ENCODE results near the gene TTC7B.

TTC7B gene

DNA sequence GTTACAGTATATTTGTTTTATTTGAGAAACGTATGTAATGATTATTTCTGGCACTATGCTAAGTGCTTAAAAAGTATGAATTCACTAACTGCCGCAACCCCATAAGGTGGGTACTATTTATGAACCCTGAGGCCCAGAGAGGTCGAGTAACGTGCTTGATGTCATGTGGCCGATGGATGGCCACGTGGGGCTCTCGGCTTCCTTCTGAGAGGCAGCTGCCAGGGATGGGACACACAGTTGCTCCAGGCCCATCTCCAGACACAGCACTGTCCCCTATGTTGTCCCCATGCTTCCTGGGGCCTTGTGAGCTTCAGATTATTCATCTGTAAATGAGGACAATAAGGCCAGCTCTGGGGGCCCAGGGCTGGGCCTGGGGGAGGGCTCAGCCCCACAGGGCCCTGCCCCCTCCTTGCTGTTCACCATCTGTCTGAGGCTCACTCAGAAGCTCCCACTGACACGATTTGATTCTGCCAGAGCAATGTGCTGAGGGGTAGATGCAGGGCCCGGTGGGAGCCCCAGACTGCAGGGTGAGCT is 304.4 kb downstream of the TTC7B start:
- DNase-seq (ENCODE audit: low read depth), result no peak
- no peak overlapping the region for H3K4me3 ChIP-seq (ENCODE audit: low read depth, low read length)
- TF ChIP-seq, protein P1, sequence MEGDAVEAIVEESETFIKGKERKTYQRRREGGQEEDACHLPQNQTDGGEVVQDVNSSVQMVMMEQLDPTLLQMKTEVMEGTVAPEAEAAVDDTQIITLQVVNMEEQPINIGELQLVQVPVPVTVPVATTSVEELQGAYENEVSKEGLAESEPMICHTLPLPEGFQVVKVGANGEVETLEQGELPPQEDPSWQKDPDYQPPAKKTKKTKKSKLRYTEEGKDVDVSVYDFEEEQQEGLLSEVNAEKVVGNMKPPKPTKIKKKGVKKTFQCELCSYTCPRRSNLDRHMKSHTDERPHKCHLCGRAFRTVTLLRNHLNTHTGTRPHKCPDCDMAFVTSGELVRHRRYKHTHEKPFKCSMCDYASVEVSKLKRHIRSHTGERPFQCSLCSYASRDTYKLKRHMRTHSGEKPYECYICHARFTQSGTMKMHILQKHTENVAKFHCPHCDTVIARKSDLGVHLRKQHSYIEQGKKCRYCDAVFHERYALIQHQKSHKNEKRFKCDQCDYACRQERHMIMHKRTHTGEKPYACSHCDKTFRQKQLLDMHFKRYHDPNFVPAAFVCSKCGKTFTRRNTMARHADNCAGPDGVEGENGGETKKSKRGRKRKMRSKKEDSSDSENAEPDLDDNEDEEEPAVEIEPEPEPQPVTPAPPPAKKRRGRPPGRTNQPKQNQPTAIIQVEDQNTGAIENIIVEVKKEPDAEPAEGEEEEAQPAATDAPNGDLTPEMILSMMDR (IDR thresholded peaks at IDR 0.05; ENCODE audit: insufficient read depth, low read depth, low read length, missing control alignments), result no peak

DNA sequence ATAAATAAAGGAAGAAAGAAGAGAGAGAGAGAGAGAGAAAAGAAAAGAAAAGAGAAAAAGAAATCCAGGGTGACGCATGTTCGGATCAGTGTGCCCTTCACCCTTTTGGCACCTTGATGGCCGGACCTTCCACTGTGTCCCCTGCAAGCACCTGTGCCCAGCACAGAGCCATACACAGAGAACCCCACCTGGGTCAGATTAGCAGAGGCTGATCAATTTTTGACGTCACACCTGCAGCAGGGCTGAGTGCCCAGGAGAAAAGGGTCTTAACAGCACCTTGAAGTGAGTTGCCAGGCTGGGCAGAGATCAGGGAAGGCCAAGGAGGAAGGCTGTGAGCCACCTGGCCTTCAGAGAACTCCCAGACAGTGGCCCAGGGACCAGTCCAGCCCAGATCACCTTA is 305.0 kb downstream of the TTC7B start:
- TF ChIP-seq, protein P1 (IDR thresholded peaks at IDR 0.05; ENCODE audit: insufficient read depth, low read depth, low read length, missing control alignments), result no peak
- H3K4me3 ChIP-seq (ENCODE audit: low read depth, low read length), result no peak overlapping the region
- no peak for DNase-seq (ENCODE audit: low read depth)

DNA sequence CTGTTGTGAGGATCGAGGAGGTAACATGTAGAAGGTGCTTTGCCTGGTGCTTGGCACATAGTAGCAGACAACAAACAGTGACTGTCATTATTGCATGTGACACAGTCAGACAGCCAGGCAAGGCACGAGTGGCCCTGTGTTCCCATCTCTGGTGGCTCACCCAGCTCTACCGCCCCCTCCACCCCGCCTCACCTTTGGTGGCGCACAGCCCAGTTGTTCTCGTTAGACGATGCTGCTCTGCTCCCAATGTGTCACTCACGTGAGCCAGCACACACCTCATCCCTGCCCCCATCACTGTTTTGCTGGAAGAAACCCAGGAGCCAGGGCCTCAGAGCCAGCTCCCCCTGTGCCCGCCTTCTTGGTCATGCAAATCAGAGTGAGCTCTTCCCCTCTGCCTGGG is 306.1 kb downstream of the TTC7B start:
- no peak overlapping the region for H3K4me3 ChIP-seq (ENCODE audit: low read depth, low read length)
- TF ChIP-seq, protein P1 (IDR thresholded peaks at IDR 0.05; ENCODE audit: insufficient read depth, low read depth, low read length, missing control alignments), result no peak
- DNase-seq (ENCODE audit: low read depth), result no peak

DNA sequence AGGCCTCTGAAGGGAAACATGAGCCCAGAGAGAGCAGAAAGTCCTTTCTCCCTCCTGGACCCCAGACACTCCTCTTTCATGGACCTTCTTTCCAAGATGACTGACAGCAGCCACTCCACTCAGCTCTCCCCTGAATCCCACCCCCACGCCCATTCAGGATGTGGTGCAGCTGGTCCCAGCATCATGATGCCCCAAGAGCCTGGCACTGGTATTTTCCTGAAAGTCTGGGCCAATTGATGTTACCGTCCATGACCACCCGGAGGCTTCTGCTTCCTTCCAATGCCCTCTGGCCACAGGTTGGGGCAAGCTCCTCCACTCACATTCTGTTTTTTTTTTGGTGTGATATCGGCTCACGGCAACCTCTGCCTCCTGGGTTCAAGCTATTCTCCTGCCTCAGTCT is 306.8 kb downstream of the TTC7B start:
- TF ChIP-seq, protein P1 (IDR thresholded peaks at IDR 0.05; ENCODE audit: insufficient read depth, low read depth, low read length, missing control alignments), result no peak
- DNase-seq (ENCODE audit: low read depth), result no peak
- no peak overlapping the region for H3K4me3 ChIP-seq (ENCODE audit: low read depth, low read length)

DNA sequence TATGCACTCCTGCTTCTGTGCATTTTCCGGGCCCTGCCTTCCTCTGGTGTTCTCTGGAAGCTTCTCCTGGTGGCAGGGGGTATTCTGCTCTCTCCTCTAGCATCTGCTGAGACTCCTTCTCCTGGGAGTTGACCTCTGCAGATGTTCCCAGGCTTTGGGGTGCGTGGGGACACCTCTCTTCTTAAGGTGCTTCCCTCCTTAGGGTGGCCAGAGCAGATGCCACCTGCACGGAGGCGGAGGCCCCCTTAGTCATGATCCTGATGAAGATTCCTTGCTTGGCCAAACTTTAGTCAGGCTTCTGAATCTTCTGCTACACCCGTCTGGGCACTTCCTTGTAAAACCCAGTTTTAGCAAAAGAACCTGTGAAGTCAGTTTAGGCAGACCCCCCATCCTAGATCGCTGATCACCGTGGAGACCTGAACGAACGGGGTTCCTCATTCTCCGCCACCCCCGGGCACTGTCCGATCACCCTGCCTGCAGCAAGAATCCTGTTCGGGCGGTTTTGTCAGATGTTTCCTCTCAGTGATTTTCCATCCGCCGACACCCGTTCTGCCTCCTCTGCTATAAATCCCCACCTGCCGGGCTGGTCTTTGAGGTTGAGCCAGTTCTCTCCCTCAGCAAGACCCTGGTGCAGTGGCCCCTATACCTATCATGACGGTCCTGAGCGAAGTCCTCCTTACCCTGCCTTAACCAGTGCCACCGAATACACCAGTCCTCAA is 307.5 kb downstream of the TTC7B start:
- H3K4me3 ChIP-seq (ENCODE audit: low read depth, low read length), result no peak overlapping the region
- no peak for DNase-seq (ENCODE audit: low read depth)
- TF ChIP-seq, protein P1 (IDR thresholded peaks at IDR 0.05; ENCODE audit: insufficient read depth, low read depth, low read length, missing control alignments), result no peak

DNA sequence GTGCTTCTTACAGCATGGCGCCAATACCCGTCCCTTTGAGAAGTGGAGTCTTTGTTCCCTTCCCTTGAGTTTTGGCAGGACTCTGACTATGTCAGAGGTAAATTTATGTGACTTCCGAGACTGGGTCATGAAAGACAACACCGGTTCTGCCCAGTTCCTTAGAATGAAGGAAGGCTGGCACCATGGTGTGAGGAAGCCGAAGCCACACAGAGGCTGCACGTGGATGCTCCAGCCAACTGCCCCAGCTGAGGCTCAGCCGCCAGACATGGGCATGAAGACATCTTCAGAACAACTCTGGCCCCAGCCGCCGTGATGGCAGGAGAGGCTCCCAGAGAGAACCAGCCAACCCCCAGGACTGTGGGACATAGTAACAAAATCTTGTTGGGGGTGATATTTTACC is 308.2 kb downstream of the TTC7B start:
- no peak for DNase-seq (ENCODE audit: low read depth)
- TF ChIP-seq, protein P1 (IDR thresholded peaks at IDR 0.05; ENCODE audit: insufficient read depth, low read depth, low read length, missing control alignments), result no peak
- H3K4me3 ChIP-seq (ENCODE audit: low read depth, low read length), result no peak overlapping the region

DNA sequence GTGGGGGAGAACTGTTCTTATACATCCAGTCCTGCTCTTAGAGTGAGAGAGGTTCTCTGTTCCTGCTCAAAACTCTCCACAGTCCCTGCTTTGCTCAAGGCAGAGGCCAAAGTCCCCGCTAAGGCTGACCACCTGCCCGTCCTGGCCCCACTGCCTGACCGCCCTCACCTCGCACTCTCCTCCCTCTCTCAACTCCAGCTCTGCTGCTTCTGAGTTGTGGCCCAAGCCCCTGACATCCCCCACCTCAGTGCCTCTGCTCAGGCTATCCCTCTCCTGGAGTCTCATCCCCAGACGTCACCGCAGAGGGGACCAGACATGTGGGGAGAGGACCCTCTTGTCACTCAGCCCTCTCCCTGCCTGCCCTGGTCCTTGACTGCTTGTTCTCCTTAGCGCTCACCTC is 308.8 kb downstream of the TTC7B start:
- H3K4me3 ChIP-seq (ENCODE audit: low read depth, low read length), result no peak overlapping the region
- TF ChIP-seq, protein P1 (IDR thresholded peaks at IDR 0.05; ENCODE audit: insufficient read depth, low read depth, low read length, missing control alignments), result no peak

More for the DNA sequence above, 308.8 kb downstream of the TTC7B start:
- DNase-seq (ENCODE audit: low read depth), result no peak
